ENCODE measurements around the gene GFAP. TPM values are rescaled to one million over a fixed set of nuclear protein-coding genes. Genes with fewer than 3 reads are reported as not detected.

Gene GFAP
- total and polyA plus RNA-seq, 4 donors = 0.24 to 0.42 (median 0.33) TPM; not detected in 1

GRCh38 chr17:44900894-44901293 lies 14.4 kb downstream of the GFAP start:
- TF ChIP-seq FOXA2 (IDR thresholded peaks at IDR 0.05) (no peak), JUND (IDR thresholded peaks at IDR 0.05) (no peak), YY1 (IDR thresholded peaks at IDR 0.05) (no peak), SP1 (IDR thresholded peaks at IDR 0.05) (no peak), GABPA (IDR thresholded peaks at IDR 0.05 in 1 of 2, conservative IDR thresholded peaks at IDR 0.05 in 1 of 2) (no peak)
- no peak overlapping the region for H3K4me3 ChIP-seq (ENCODE audit: low read depth in 1 of 3, low read length in 3 of 3)
- peaks cover 6 to 22% (median 19%) of the 10 kb centered on the region in 4 donors for H3K4me1 ChIP-seq (ENCODE audit: control insufficient read depth in 4 of 4, insufficient read depth in 4 of 4, low read length in 3 of 4)
- H3K9ac ChIP-seq (ENCODE audit: low read depth in 1 of 2, low read length in 2 of 2) = no peak overlapping the region
- no peaks in the 10 kb centered on the region for H3K36me3 ChIP-seq (ENCODE audit: control insufficient read depth in 4 of 4, insufficient read depth in 3 of 4, low read depth in 1 of 4, low read length in 3 of 4)
- no peak for DNase-seq (ENCODE audit: low spot score)
- H3K27ac ChIP-seq (ENCODE audit: low read depth in 1 of 2, low read length in 2 of 2) = no peak overlapping the region
- no peaks in the 10 kb centered on the region for H3K9me3 ChIP-seq (ENCODE audit: control insufficient read depth in 4 of 4, low read length in 3 of 4)
- 54% methylated on average over 3 of the region's 3 CpGs for WGBS
- H3K27me3 ChIP-seq (ENCODE audit: control insufficient read depth in 4 of 4, insufficient read depth in 4 of 4, low read length in 3 of 4) = no peaks in the 10 kb centered on the region

- WGBS = under 1% methylated on average over 54 of the region's 54 CpGs
- DNase-seq (ENCODE audit: low spot score) = peak; percentile 94
These were observed 16.1 kb downstream of the GFAP start, which contains the start of gene EFTUD2 for GRCh38 chr17:44899074-44899782. TSS of gene EFTUD2 (minus strand) at chr17:44899445. CDS start at chr17:44894521, 4,924 bp downstream.

More at GRCh38 chr17:44899074-44899782, 16.1 kb downstream of the GFAP start, which contains the start of gene EFTUD2:
- TF ChIP-seq REST (IDR thresholded peaks at IDR 0.05) (peak; percentile 25), TAF1 (conservative IDR thresholded peaks at IDR 0.05) (peak; percentile 26), SP1 (IDR thresholded peaks at IDR 0.05) (peak; percentile 63), HNF4G (IDR thresholded peaks at IDR 0.05) (no peak), CTCF (IDR thresholded peaks at IDR 0.05; ENCODE audit: low read depth, low read length, missing input control) (no peak), FOXA1 (IDR thresholded peaks at IDR 0.05) (peak; percentile 13), ZBTB33 (IDR thresholded peaks at IDR 0.05) (no peak), NR2F2 (IDR thresholded peaks at IDR 0.05) (no peak), HNF4A (conservative IDR thresholded peaks at IDR 0.05) (no peak), MAX (IDR thresholded peaks at IDR 0.05) (peak; percentile 95), FOXA2 (IDR thresholded peaks at IDR 0.05) (no peak), GABPA (IDR thresholded peaks at IDR 0.05 in 1 of 2, conservative IDR thresholded peaks at IDR 0.05 in 1 of 2) (peak; percentile 58 to 86), RXRA (IDR thresholded peaks at IDR 0.05) (peak in 1 of 2 donors; percentile 24), ATF3 (IDR thresholded peaks at IDR 0.05) (no peak), RAD21 (IDR thresholded peaks at IDR 0.05) (peak in 1 of 2 donors; percentile 8), YY1 (IDR thresholded peaks at IDR 0.05) (peak; percentile 91), EGR1 (IDR thresholded peaks at IDR 0.05; ENCODE audit: low read depth in 2 of 2) (peak in 1 of 2 donors; percentile 69)
- peak within 1 kb of the TSS; percentile 39 to 93 for H3K9ac ChIP-seq (ENCODE audit: low read depth in 1 of 2, low read length in 2 of 2)
- H3K9me3 ChIP-seq (ENCODE audit: control insufficient read depth in 4 of 4, low read length in 3 of 4) = no peaks in the 10 kb centered on the region
- peak within 1 kb of the TSS; percentile 98 to 99 for H3K27ac ChIP-seq (ENCODE audit: low read depth in 1 of 2, low read length in 2 of 2)
- H3K4me3 ChIP-seq (ENCODE audit: low read depth in 1 of 3, low read length in 3 of 3) = peak within 1 kb of the TSS; percentile 73 to 100 (median 80)
- peaks cover 3 to 20% (median 19%) of the 10 kb centered on the region in 4 donors for H3K4me1 ChIP-seq (ENCODE audit: control insufficient read depth in 4 of 4, insufficient read depth in 4 of 4, low read length in 3 of 4)
- peaks cover 0 to 4% (median 3%) of the 10 kb centered on the region in 4 donors for H3K36me3 ChIP-seq (ENCODE audit: control insufficient read depth in 4 of 4, insufficient read depth in 3 of 4, low read depth in 1 of 4, low read length in 3 of 4)
- no peaks in the 10 kb centered on the region for H3K27me3 ChIP-seq (ENCODE audit: control insufficient read depth in 4 of 4, insufficient read depth in 4 of 4, low read length in 3 of 4)

Data from liver (tissue), 9 donors.